HEK293 (cell line): Measurements from ENCODE around the gene TRMT61A.
A peak's percentile ranks its signal among the peaks of the same experiment; 100 is the strongest.

Source experiments
- GLIS1 ChIP-seq: fragments of 450-650 bp; formaldehyde crosslinking; IDR thresholded peaks from 2 replicates; pipeline ENCODE4 v1.5.1; 2016; ENCODE audit warnings: missing biosample characterization, missing genetic modification characterization
- KLF1 ChIP-seq: fragments of 450-650 bp; formaldehyde crosslinking; IDR thresholded peaks from 2 replicates; pipeline ENCODE4 v1.5.1; 2016; ENCODE audit warnings: missing biosample characterization, missing genetic modification characterization
- KLF8 ChIP-seq: fragments of 450-650 bp; formaldehyde crosslinking; IDR thresholded peaks from 2 replicates; pipeline ENCODE4 v1.5.1; 2016; ENCODE audit warnings: missing biosample characterization, missing genetic modification characterization
- MZF1 ChIP-seq: fragments of 450-650 bp; formaldehyde crosslinking; IDR thresholded peaks from 2 replicates; pipeline ENCODE4 v1.5.1; 2017; ENCODE audit warnings: missing biosample characterization, missing genetic modification characterization, borderline replicate concordance
- OSR2 ChIP-seq: fragments of 450-650 bp; formaldehyde crosslinking; IDR thresholded peaks from 2 replicates; pipeline ENCODE4 v1.5.1; 2016; ENCODE audit warnings: missing biosample characterization, missing genetic modification characterization
- SETDB1 ChIP-seq: IDR thresholded peaks from one replicate; pipeline ENCODE4 v1.6.1; 2017; ENCODE audit warnings: mild to moderate bottlenecking, low read length, moderate library complexity, mixed read lengths; ENCODE audit not compliant: insufficient read length
- SP2 ChIP-seq: fragments of 450-650 bp; formaldehyde crosslinking; IDR thresholded peaks from 2 replicates; pipeline ENCODE4 v1.5.1; 2016; ENCODE audit warnings: missing biosample characterization, missing genetic modification characterization
- SP3 ChIP-seq: fragments of 450-650 bp; formaldehyde crosslinking; IDR thresholded peaks from 2 replicates; pipeline ENCODE4 v1.5.1; 2016; ENCODE audit warnings: missing biosample characterization, missing genetic modification characterization
- SP7 ChIP-seq: fragments of 450-650 bp; formaldehyde crosslinking; IDR thresholded peaks from 2 replicates; pipeline ENCODE4 v1.5.1; 2016; ENCODE audit warnings: missing biosample characterization, missing genetic modification characterization
- ZBTB17 ChIP-seq: fragments of 450-650 bp; formaldehyde crosslinking; IDR thresholded peaks from 2 replicates; pipeline ENCODE4 v1.5.1; 2016; ENCODE audit warnings: missing biosample characterization, missing genetic modification characterization
- ZBTB20 ChIP-seq: fragments of 450-650 bp; formaldehyde crosslinking; IDR thresholded peaks from 2 replicates; pipeline ENCODE4 v1.5.1; 2016; ENCODE audit warnings: missing biosample characterization, missing genetic modification characterization
- ZBTB21 ChIP-seq: fragments of 450-650 bp; formaldehyde crosslinking; IDR thresholded peaks from 2 replicates; pipeline ENCODE4 v1.5.1; 2017; ENCODE audit warnings: missing biosample characterization, missing genetic modification characterization
- ZFP41 ChIP-seq: fragments of 450-650 bp; formaldehyde crosslinking; IDR thresholded peaks from 2 replicates; pipeline ENCODE4 v1.5.1; 2016; ENCODE audit warnings: missing biosample characterization, missing genetic modification characterization, borderline replicate concordance
- ZNF112 ChIP-seq: fragments of 450-650 bp; formaldehyde crosslinking; IDR thresholded peaks from 2 replicates; pipeline ENCODE4 v1.5.0; 2017; ENCODE audit warnings: missing biosample characterization, missing genetic modification characterization
- ZNF335 ChIP-seq: fragments of 450-650 bp; formaldehyde crosslinking; conservative IDR thresholded peaks from 2 replicates; pipeline ENCODE4 v1.5.1; 2016; ENCODE audit warnings: missing biosample characterization, missing genetic modification characterization
- ZNF366 ChIP-seq: fragments of 450-650 bp; formaldehyde crosslinking; conservative IDR thresholded peaks from 2 replicates; pipeline ENCODE4 v1.5.1; 2016; ENCODE audit warnings: missing biosample characterization, missing genetic modification characterization
- ZNF394 ChIP-seq: fragments of 450-650 bp; formaldehyde crosslinking; IDR thresholded peaks from 2 replicates; pipeline ENCODE4 v1.5.1; 2016; ENCODE audit warnings: missing biosample characterization, missing genetic modification characterization, mild to moderate bottlenecking, moderate library complexity, borderline replicate concordance
- ZNF48 ChIP-seq: fragments of 450-650 bp; formaldehyde crosslinking; IDR thresholded peaks from 2 replicates; pipeline ENCODE4 v1.5.1; 2016; ENCODE audit warnings: missing biosample characterization, missing genetic modification characterization
- ZNF530 ChIP-seq: fragments of 450-650 bp; formaldehyde crosslinking; IDR thresholded peaks from 2 replicates; pipeline ENCODE4 v1.5.1; 2016; ENCODE audit warnings: low read depth, missing biosample characterization, missing genetic modification characterization
- ZNF548 ChIP-seq: fragments of 450-650 bp; formaldehyde crosslinking; IDR thresholded peaks from 2 replicates; pipeline ENCODE4 v1.5.1; 2016; ENCODE audit warnings: missing biosample characterization, missing genetic modification characterization
- ZNF658 ChIP-seq: fragments of 450-650 bp; formaldehyde crosslinking; IDR thresholded peaks from 2 replicates; pipeline ENCODE4; 2016; ENCODE audit warnings: missing biosample characterization, missing genetic modification characterization
- ZNF677 ChIP-seq: fragments of 450-650 bp; IDR thresholded peaks from 2 replicates; pipeline ENCODE4 v1.5.0; 2018; ENCODE audit warnings: missing biosample characterization, mild to moderate bottlenecking, missing genetic modification characterization, moderate library complexity
- ZSCAN23 ChIP-seq: fragments of 450-650 bp; formaldehyde crosslinking; IDR thresholded peaks from 2 replicates; pipeline ENCODE4 v1.5.1; 2016; ENCODE audit warnings: missing biosample characterization, missing genetic modification characterization
- TF ChIP-seq, protein P1 (sequence below): fragments of 450-650 bp; formaldehyde crosslinking; conservative IDR thresholded peaks from 2 replicates; pipeline ENCODE4 v1.5.1; 2016; ENCODE audit warnings: low read depth, missing biosample characterization, missing genetic modification characterization
- TF ChIP-seq, protein P2 (sequence below): fragments of 450-650 bp; formaldehyde crosslinking; IDR thresholded peaks from 2 replicates; pipeline ENCODE4 v1.5.1; 2016; ENCODE audit warnings: missing biosample characterization, missing genetic modification characterization
- TF ChIP-seq, protein P3 (sequence below): fragments of 450-650 bp; formaldehyde crosslinking; conservative IDR thresholded peaks from 2 replicates; pipeline ENCODE4 v1.5.1; 2016; ENCODE audit warnings: low read depth, missing biosample characterization, missing genetic modification characterization
- TF ChIP-seq, protein P4 (sequence below): fragments of 450-650 bp; formaldehyde crosslinking; IDR thresholded peaks from 2 replicates; pipeline ENCODE4 v1.5.1; 2016; ENCODE audit warnings: missing biosample characterization, missing genetic modification characterization

TRMT61A gene

DNA sequence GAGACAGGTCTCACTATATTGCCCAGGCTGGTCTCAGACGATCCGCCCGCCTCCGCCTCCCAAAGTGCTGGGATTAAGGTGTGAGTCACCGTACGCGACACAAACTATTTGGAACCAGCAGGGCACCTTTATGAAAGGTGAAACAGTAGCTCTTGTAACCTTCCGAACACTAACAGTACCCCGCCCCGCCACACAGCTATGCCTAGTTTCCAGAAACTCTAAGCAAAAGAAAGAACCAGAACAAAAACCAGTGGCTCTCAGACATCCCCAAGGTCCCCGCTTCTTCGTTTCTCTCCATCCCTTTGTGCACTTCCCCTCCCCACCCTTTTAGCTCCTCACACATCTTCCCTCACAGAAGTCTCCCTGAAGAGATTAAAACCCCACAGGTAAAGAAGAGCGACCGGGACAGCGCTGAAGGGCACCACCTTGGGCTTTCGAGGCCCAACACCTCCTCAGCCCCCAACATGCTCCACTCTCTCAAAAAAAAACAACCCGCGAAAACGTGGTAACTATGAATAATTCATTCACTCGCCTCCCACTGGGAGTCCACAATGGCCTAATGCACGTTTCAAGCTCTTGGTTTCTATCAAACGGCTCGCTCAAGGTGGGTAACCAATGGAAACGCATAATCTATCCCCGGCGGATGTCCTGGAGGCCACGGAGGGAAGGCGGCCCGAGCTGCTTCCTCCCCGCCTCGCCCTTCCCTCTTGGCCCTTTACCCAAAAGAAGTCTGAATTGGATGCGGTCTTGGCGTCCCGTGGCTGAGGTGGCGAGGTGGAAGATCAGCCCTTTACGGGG lies 32.6 kb downstream of the TRMT61A start (continued):
- TF ChIP-seq, protein P1, sequence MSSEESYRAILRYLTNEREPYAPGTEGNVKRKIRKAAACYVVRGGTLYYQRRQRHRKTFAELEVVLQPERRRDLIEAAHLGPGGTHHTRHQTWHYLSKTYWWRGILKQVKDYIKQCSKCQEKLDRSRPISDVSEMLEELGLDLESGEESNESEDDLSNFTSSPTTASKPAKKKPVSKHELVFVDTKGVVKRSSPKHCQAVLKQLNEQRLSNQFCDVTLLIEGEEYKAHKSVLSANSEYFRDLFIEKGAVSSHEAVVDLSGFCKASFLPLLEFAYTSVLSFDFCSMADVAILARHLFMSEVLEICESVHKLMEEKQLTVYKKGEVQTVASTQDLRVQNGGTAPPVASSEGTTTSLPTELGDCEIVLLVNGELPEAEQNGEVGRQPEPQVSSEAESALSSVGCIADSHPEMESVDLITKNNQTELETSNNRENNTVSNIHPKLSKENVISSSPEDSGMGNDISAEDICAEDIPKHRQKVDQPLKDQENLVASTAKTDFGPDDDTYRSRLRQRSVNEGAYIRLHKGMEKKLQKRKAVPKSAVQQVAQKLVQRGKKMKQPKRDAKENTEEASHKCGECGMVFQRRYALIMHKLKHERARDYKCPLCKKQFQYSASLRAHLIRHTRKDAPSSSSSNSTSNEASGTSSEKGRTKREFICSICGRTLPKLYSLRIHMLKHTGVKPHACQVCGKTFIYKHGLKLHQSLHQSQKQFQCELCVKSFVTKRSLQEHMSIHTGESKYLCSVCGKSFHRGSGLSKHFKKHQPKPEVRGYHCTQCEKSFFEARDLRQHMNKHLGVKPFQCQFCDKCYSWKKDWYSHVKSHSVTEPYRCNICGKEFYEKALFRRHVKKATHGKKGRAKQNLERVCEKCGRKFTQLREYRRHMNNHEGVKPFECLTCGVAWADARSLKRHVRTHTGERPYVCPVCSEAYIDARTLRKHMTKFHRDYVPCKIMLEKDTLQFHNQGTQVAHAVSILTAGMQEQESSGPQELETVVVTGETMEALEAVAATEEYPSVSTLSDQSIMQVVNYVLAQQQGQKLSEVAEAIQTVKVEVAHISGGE (tag by site-specific recombination): no peak
- TF ChIP-seq, protein P2, sequence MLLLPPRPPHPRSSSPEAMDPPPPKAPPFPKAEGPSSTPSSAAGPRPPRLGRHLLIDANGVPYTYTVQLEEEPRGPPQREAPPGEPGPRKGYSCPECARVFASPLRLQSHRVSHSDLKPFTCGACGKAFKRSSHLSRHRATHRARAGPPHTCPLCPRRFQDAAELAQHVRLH (tag by site-specific recombination): no peak
- TF ChIP-seq GLIS1 (0 out of 2 replicates have a peak, but pooled peaks have one; percentile 25), ZNF335 (tag by site-specific recombination) (peak; percentile 56; the same call in 1 of the 2 replicates), ZBTB20 (no peak), ZNF48 (tag by site-specific recombination) (no peak), SP7 (tag by site-specific recombination) (peak; percentile 66; the same call in 1 of the 2 replicates), ZNF658 (no peak), SETDB1 (no peak), ZNF112 (no peak), OSR2 (tag by site-specific recombination) (peak; percentile 54; the same call in 1 of the 2 replicates), ZNF530 (tag by site-specific recombination) (no peak), SP2 (tag by site-specific recombination) (0 out of 2 replicates have a peak, but pooled peaks have one; percentile 9), ZFP41 (tag by site-specific recombination) (no peak), ZNF548 (tag by site-specific recombination) (no peak), KLF8 (0 out of 2 replicates have a peak, but pooled peaks have one; percentile 21), ZNF677 (tag by site-specific recombination) (no peak), ZSCAN23 (tag by site-specific recombination) (no peak), ZBTB21 (no peak), KLF1 (tag by site-specific recombination) (no peak), ZBTB17 (tag by site-specific recombination) (0 out of 2 replicates have a peak, but pooled peaks have one; percentile 21), ZNF394 (tag by site-specific recombination) (0 out of 2 replicates have a peak, but pooled peaks have one; percentile 13), MZF1 (tag by site-specific recombination) (no peak), ZNF366 (tag by site-specific recombination) (peak; percentile 52; the same call in 1 of the 2 replicates), SP3 (tag by site-specific recombination) (no peak)
- TF ChIP-seq, protein P3, sequence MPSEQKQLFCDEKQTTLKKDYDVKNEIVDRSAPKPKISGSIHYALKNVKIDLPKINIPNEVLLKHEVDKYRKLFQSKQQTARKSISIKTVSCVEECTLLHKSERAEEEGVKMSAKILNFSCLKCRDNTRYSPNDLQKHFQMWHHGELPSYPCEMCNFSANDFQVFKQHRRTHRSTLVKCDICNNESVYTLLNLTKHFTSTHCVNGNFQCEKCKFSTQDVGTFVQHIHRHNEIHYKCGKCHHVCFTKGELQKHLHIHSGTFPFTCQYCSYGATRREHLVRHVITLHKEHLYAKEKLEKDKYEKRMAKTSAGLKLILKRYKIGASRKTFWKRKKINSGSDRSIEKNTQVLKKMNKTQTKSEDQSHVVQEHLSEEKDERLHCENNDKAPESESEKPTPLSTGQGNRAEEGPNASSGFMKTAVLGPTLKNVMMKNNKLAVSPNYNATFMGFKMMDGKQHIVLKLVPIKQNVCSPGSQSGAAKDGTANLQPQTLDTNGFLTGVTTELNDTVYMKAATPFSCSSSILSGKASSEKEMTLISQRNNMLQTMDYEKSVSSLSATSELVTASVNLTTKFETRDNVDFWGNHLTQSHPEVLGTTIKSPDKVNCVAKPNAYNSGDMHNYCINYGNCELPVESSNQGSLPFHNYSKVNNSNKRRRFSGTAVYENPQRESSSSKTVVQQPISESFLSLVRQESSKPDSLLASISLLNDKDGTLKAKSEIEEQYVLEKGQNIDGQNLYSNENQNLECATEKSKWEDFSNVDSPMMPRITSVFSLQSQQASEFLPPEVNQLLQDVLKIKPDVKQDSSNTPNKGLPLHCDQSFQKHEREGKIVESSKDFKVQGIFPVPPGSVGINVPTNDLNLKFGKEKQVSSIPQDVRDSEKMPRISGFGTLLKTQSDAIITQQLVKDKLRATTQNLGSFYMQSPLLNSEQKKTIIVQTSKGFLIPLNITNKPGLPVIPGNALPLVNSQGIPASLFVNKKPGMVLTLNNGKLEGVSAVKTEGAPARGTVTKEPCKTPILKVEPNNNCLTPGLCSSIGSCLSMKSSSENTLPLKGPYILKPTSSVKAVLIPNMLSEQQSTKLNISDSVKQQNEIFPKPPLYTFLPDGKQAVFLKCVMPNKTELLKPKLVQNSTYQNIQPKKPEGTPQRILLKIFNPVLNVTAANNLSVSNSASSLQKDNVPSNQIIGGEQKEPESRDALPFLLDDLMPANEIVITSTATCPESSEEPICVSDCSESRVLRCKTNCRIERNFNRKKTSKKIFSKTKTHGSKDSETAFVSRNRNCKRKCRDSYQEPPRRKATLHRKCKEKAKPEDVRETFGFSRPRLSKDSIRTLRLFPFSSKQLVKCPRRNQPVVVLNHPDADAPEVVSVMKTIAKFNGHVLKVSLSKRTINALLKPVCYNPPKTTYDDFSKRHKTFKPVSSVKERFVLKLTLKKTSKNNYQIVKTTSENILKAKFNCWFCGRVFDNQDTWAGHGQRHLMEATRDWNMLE (tag by site-specific recombination): no peak
- TF ChIP-seq, protein P4, sequence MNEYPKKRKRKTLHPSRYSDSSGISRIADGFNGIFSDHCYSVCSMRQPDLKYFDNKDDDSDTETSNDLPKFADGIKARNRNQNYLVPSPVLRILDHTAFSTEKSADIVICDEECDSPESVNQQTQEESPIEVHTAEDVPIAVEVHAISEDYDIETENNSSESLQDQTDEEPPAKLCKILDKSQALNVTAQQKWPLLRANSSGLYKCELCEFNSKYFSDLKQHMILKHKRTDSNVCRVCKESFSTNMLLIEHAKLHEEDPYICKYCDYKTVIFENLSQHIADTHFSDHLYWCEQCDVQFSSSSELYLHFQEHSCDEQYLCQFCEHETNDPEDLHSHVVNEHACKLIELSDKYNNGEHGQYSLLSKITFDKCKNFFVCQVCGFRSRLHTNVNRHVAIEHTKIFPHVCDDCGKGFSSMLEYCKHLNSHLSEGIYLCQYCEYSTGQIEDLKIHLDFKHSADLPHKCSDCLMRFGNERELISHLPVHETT (tag by site-specific recombination): no peak
